Activated CD8-positive, alpha-beta memory T cell treated with anti-CD3 and anti-CD28 coated beads, Interleukin-2, amount 10 ng/mL, durations not matched to agents 7 days and 5 days (primary cell): Measurements from ENCODE around the gene GRB10. TPM values are rescaled to one million over a fixed set of nuclear protein-coding genes. Genes with fewer than 3 reads are reported as not detected.

Experiments
- ATAC-seq: fragments of 150-1000 bp; cut with Tn5 transposase; one replicate; pipeline ENCODE4 v1.10.0; 2021; ENCODE audit warnings: moderate library complexity
- CTCF ChIA-PET: fragments of 350-600 bp; sonication (Branson Sonifier 250); formaldehyde crosslinking; loops from one replicate; lab custom pipeline; 2021; ENCODE audit warnings: antibody characterized with exemption; lab: Charles Lee
- DNase-seq: peaks from one replicate; pipeline ENCODE4 v3.0.0-alpha.2; 2020
- H3K27ac Mint-ChIP-seq: one replicate; pipeline ENCODE4 v1.8.0; 2021; ENCODE audit warnings: mild to moderate bottlenecking, mixed read lengths
- H3K27me3 Mint-ChIP-seq: one replicate; pipeline ENCODE4 v1.8.0; 2021; ENCODE audit warnings: mixed read lengths
- H3K36me3 Mint-ChIP-seq: one replicate; pipeline ENCODE4 v1.8.0; 2021; ENCODE audit warnings: mild to moderate bottlenecking, mixed read lengths
- H3K4me1 Mint-ChIP-seq: one replicate; pipeline ENCODE4 v1.8.0; 2021; ENCODE audit warnings: mixed read lengths
- H3K4me3 Mint-ChIP-seq: one replicate; pipeline ENCODE4 v1.8.0; 2021; ENCODE audit warnings: mild to moderate bottlenecking, moderate library complexity, mixed read lengths
- H3K9me3 Mint-ChIP-seq: one replicate; pipeline ENCODE4 v1.8.0; 2022; ENCODE audit warnings: low read depth, mixed read lengths
- total RNA-seq, 2 experiments: library from RNA; stranded (reverse); gene quantifications; one replicate each; pipeline ENCODE4 v1.2.3, GENCODE V29; 2021

GRB10 gene
- total RNA-seq, 2 experiments from 2014 or later = 3.9 TPM

DNA sequence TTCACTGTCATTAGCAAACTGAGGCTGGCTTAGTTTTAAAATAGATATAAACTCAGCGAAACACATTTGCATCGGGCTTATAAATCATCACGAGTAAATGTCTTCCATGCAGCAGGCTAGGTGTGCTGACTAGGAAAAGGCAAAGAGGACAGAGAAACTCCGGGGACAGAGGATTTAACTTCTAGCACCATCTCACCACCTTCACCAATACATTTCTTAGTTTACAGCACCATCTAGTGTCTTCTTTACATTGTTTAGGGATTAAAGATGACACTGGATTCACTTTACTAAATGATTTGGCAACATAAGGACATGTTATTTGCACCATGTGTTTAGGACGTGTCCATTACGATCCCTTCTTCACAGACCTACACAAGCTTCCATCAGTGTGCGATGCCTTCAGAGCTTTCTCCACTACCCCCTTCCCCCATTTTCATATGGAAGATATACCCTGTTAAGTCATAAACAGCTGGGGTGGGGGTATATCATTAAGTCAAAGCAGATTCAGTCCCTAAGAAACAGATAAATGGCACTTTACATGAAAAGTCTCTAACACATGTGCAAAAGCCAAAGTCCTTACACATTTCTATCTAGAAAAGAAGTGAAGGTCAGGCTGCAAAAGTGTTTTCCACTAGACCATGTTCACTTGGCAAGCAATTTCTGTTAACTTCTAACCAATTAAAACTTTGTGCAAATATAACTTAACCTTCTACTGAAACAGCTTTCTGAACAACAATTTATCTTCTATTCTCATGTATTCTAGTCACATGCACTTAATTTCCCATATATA lies 103.3 kb downstream of the GRB10 start:
- ATAC-seq (peak; percentile 86), DNase-seq (no peak)
- Mint-ChIP-seq H3K9me3 (no peaks in the 10 kb centered on the region), H3K27me3 (peaks cover 41% of the 10 kb centered on the region), H3K36me3 (no peaks in the 10 kb centered on the region), H3K27ac (no peak overlapping the region), H3K4me1 (peaks cover 3% of the 10 kb centered on the region), H3K4me3 (no peak overlapping the region)
- CTCF ChIA-PET = interaction anchor here (0.8 to 8.2 kb wide), 24 partner anchors 10 to 586 kb away, joined by 3 to 77 read pairs (median 5); partner anchors contain the start of genes FIGNL1 and ZPBP

DNA sequence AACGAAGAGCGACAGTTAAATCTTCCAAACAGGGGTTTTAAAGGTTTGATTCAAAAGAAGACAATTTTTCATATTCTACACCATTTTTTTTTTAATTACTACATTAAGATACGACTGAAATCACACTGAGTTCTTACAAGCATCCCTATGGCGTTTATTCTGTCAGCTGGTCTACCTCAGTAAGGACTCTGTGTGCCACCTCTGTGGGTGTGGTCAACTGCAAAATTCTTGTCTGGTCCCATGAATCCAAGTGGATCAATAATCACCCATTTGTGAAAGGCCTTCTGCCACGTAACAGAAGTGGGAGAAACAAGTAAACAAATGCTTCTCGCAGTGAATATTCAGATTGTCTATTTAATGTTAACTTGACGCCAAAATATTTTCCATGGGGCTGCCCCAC lies 104.1 kb downstream of the GRB10 start:
- Mint-ChIP-seq H3K27ac (no peak overlapping the region), H3K36me3 (no peaks in the 10 kb centered on the region), H3K4me1 (peaks cover 4% of the 10 kb centered on the region), H3K9me3 (no peaks in the 10 kb centered on the region), H3K27me3 (peaks cover 38% of the 10 kb centered on the region), H3K4me3 (no peak overlapping the region)
- ATAC-seq (no peak), DNase-seq (no peak)
- CTCF ChIA-PET = interaction anchor here (1.0 to 8.2 kb wide), 17 partner anchors 9 to 585 kb away, joined by 3 to 77 read pairs (median 7); partner anchors contain the start of gene ZPBP

DNA sequence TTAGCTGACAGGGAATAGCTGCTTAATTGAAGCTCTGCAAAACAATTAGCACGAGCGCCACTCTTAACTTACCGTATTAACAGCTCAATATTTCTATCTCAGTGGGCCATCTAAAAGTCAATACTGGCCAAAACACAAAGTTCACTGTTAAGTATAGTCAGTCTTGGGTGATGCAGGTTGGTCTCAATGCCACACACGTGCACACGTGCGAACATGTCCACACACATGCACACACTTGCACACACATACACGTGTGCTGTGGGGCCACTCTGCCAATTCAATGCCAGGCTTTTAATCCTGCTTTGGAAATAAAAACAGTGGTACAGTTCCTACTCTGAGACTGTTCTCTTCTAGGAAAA lies 105.1 kb downstream of the GRB10 start:
- ATAC-seq (no peak), DNase-seq (no peak)
- H3K9me3 Mint-ChIP-seq = no peaks in the 10 kb centered on the region
- peaks cover 6% of the 10 kb centered on the region for H3K4me1 Mint-ChIP-seq
- H3K4me3 Mint-ChIP-seq = no peak overlapping the region
- H3K27ac Mint-ChIP-seq = no peak overlapping the region
- peaks cover 30% of the 10 kb centered on the region for H3K27me3 Mint-ChIP-seq
- CTCF ChIA-PET = interaction anchor here (0.8 to 8.2 kb wide), 6 partner anchors 10 to 464 kb away, joined by 3 to 77 read pairs (median 10); no protein-coding TSS in a partner anchor
- H3K36me3 Mint-ChIP-seq = no peaks in the 10 kb centered on the region

DNA sequence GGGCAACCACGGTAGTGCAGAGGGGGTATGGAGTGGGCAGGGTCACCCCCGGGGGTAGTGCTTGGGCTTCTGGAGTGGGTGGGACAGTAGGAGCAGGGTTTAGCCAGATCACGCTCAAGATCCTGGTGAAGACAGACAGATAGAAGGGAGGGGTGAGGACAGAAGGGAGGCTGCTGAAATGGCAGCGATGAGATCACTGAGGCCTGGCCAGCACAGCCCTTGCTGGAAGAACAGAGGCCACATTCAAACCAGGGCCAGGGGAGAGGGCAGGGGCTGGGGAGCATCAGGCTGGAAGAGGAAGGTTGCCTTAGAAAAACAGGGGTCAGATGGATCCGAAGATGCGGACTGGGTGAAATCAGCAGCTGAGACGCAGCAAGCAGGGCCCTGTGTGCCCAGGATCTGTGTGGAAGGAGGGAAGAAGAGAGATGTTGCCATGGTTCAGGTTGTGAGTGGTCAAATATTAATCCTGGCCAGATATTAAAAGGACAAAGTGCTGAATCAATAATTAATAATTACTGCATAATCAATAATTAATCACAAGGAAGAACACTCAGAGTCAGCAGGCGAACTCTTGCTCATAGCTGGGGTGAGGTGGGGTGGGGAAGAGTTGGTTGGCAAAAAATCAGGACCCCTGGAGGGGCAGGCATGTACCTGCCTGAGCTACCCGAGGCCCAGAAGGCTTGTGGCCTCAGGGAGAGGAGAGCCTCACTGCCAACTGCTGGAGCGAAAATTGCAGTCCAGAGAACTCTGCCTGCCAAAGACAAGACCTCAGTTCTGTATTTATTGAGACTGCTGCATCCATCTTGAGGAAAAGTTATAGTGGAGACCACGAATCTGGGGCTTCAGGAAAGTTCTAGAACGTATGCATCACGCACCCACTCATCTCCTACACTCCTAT lies 105.7 kb downstream of the GRB10 start:
- H3K4me1 Mint-ChIP-seq = peaks cover 8% of the 10 kb centered on the region
- CTCF ChIA-PET = interaction anchor here (0.8 to 8.2 kb wide), 7 partner anchors 9 to 464 kb away, joined by 3 to 77 read pairs (median 6); no protein-coding TSS in a partner anchor
- H3K27me3 Mint-ChIP-seq = peaks cover 26% of the 10 kb centered on the region
- H3K9me3 Mint-ChIP-seq = no peaks in the 10 kb centered on the region
- H3K27ac Mint-ChIP-seq = no peak overlapping the region
- no peak overlapping the region for H3K4me3 Mint-ChIP-seq
- no peaks in the 10 kb centered on the region for H3K36me3 Mint-ChIP-seq
- DNase-seq (peak; percentile 35), ATAC-seq (no peak)

DNA sequence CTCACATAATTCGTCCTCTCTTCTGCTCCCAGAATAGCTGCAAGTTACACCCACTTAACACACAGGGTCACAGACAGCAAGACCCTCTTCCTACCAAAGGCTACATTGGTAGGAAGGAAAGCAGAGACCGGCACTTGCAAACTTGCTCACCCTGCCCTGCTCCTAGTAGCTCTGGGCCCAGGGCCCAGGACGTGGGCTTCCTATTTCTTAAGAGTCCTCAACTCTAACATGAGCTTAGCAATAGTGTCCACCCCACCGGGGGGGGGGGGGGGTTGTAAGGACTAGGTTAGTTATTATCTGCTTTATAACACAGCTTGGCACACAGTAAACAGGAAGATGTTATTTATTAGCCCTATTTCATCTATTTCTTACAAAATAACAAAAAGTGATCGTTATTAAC lies 106.6 kb downstream of the GRB10 start:
- no peak for ATAC-seq
- peaks cover 20% of the 10 kb centered on the region for H3K27me3 Mint-ChIP-seq
- peaks cover 8% of the 10 kb centered on the region for H3K4me1 Mint-ChIP-seq
- H3K4me3 Mint-ChIP-seq = no peak overlapping the region
- H3K9me3 Mint-ChIP-seq = no peaks in the 10 kb centered on the region
- DNase-seq = no peak
- CTCF ChIA-PET = interaction anchor here (0.8 to 8.2 kb wide), 7 partner anchors 9 to 209 kb away, joined by 3 to 77 read pairs (median 4); no protein-coding TSS in a partner anchor
- H3K27ac Mint-ChIP-seq = no peak overlapping the region
- H3K36me3 Mint-ChIP-seq = no peaks in the 10 kb centered on the region

DNA sequence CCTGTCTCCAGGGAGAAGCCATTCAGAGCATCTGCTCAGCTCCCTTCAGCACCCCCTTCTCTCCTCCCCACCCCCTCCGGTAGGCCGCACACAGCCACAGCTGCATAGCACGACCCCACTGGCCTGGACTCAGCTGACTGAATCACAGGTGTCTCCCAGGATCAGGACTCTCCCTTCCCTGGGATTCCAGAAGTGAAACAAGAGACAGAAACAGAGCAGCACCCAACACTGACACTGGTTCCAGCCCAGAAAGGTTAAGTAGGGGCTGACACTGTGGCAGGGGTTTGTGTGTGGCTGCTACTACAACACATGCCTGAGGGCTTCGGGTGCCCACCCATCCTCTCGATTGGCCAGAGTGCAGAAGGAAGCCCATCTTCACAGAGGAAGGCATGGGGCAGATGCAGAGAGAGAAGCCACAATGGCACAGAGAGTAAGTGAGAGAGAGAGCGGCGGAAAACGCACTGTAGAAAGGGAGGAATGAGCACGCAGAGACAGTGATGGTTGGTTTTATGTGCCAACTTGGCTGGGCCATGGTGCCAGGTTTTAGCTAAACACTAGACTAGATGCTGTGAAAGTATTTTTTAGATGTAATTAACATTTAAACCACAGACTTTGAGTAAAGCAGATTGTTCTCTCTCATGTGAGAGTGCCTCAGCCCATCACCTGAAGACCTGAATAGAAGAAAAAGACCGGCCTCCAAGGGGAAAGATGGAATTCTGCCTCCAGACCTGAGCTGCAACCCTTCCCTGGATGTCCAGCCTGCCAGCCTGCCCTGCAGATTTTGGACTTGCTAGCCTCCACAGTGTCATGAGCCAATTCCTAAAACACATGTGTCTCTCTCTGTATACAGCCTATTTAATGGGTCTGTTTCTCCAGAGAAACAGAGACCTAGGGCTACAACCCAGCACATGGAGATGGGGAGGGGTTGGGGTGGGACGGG lies 107.5 kb downstream of the GRB10 start:
- no peak overlapping the region for H3K4me3 Mint-ChIP-seq
- peaks cover 17% of the 10 kb centered on the region for H3K27me3 Mint-ChIP-seq
- DNase-seq (no peak), ATAC-seq (no peak)
- peaks cover 3% of the 10 kb centered on the region for H3K36me3 Mint-ChIP-seq
- CTCF ChIA-PET = interaction anchor here (1.1 to 8.2 kb wide), 6 partner anchors 8 to 208 kb away, joined by 3 to 77 read pairs (median 5); no protein-coding TSS in a partner anchor
- H3K27ac Mint-ChIP-seq = no peak overlapping the region
- peaks cover 2% of the 10 kb centered on the region for H3K9me3 Mint-ChIP-seq
- H3K4me1 Mint-ChIP-seq = peaks cover 8% of the 10 kb centered on the region

DNA sequence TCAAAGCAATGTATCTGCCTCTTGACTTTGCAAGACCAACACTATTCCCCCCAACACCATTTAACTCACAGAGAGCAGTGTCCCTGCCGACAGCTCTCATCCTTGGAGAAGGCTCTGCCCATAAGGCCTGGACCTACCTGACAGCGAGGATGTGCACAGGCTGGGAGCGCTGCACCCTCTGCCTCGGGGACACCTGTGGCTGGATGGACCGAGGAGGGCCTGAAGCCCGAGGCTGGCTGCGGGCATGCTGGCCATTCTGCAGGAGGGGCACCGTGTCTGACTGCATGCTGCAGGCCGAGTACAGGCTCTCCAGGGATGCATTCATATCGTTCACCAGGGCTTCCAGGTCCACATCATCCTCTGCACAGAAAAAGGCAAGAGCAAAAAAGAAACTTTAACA lies 108.4 kb downstream of the GRB10 start:
- H3K36me3 Mint-ChIP-seq = peaks cover 6% of the 10 kb centered on the region
- ATAC-seq (no peak), DNase-seq (no peak)

DNA sequence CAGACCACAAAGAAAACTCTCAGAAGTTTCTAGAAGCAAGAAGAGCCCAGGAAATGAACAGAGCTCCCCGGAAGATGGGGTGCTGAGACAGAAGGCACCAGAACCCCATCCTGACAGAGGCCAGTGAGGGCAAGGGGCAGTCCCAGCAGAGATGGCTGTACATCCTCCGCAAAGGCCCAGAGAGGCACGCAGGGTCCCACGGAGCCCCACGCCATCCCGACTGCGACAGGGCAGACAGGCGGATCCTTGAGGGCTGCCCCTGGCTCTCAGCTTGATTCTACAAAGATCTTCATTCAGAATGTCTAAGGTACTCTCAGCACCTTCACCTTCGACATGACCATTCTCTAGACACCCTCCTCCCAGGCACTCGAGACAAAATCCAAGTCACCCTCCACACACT lies 109.6 kb downstream of the GRB10 start:
- peaks cover 9% of the 10 kb centered on the region for H3K27me3 Mint-ChIP-seq
- no peak overlapping the region for H3K4me3 Mint-ChIP-seq
- peaks cover 5% of the 10 kb centered on the region for H3K4me1 Mint-ChIP-seq
- ATAC-seq = no peak
- no peak for DNase-seq
- peaks cover 7% of the 10 kb centered on the region for H3K36me3 Mint-ChIP-seq
- no peak overlapping the region for H3K27ac Mint-ChIP-seq
- CTCF ChIA-PET = interaction anchor here (0.9 to 2.6 kb wide), 4 partner anchors 57 to 488 kb away, joined by 3 to 11 read pairs (median 3); no protein-coding TSS in a partner anchor
- peaks cover 5% of the 10 kb centered on the region for H3K9me3 Mint-ChIP-seq

More for the DNA sequence above, 108.4 kb downstream of the GRB10 start:
- Mint-ChIP-seq H3K9me3 (peaks cover 5% of the 10 kb centered on the region), H3K4me3 (no peak overlapping the region), H3K27ac (no peak overlapping the region), H3K27me3 (peaks cover 11% of the 10 kb centered on the region), H3K4me1 (peaks cover 8% of the 10 kb centered on the region)
- CTCF ChIA-PET = interaction anchor here (1.7 to 8.2 kb wide), 2 partner anchors 65 to 207 kb away, joined by 4 to 77 read pairs; no protein-coding TSS in a partner anchor

DNA sequence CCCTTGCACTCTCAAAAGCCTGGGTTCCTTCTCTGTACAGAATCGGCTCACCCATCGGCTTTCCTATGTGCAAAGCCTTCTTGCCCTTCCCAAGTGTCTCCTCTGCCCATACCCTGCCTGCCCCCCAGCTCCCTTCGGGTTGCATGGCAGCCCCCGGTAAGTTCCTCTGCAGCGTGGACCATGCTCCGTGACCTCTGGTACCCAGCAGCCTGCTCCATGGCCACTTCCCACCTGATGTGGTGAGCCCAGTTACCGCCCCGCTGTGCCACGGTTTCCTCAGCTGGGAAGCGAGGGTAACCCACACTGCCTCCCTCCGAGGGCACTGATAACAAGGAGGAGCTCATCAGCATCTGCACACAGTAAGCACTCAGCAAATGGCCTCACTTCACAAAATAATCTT lies 110.7 kb downstream of the GRB10 start:
- no peak for ATAC-seq
- CTCF ChIA-PET = interaction anchor here (2.6 kb wide), 1 partner anchor 204 kb away, joined by 11 read pairs; no protein-coding TSS in a partner anchor
- peaks cover 5% of the 10 kb centered on the region for H3K9me3 Mint-ChIP-seq
- H3K4me3 Mint-ChIP-seq = no peak overlapping the region
- peaks cover 7% of the 10 kb centered on the region for H3K36me3 Mint-ChIP-seq
- no peak for DNase-seq
- no peak overlapping the region for H3K27ac Mint-ChIP-seq
- peaks cover 9% of the 10 kb centered on the region for H3K27me3 Mint-ChIP-seq
- peaks cover 11% of the 10 kb centered on the region for H3K4me1 Mint-ChIP-seq

DNA sequence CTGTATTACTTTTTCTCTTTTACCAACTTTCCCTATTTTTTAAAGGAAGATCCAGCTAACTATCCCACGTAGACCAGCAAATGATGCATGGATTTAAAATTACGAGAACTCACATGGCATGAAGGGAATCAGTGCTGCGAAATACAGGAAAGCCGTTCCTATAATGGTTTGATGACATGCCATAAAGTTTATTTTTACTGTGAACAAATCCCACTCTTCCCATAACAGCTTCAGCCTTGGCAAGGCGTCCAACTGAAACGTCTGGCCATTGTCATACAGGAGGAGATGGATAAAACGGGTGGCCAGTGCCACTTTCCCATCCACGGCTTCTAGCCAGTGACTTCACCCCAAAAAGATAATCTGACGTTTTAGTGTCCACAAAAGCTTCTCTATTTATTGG lies 111.3 kb downstream of the GRB10 start:
- peaks cover 7% of the 10 kb centered on the region for H3K36me3 Mint-ChIP-seq
- CTCF ChIA-PET = interaction anchor here (2.6 kb wide), 1 partner anchor 203 kb away, joined by 11 read pairs; no protein-coding TSS in a partner anchor
- no peak overlapping the region for H3K4me3 Mint-ChIP-seq
- DNase-seq = no peak
- no peak for ATAC-seq
- peaks cover 13% of the 10 kb centered on the region for H3K4me1 Mint-ChIP-seq
- H3K27me3 Mint-ChIP-seq = peaks cover 9% of the 10 kb centered on the region
- peaks cover 5% of the 10 kb centered on the region for H3K9me3 Mint-ChIP-seq
- no peak overlapping the region for H3K27ac Mint-ChIP-seq

DNA sequence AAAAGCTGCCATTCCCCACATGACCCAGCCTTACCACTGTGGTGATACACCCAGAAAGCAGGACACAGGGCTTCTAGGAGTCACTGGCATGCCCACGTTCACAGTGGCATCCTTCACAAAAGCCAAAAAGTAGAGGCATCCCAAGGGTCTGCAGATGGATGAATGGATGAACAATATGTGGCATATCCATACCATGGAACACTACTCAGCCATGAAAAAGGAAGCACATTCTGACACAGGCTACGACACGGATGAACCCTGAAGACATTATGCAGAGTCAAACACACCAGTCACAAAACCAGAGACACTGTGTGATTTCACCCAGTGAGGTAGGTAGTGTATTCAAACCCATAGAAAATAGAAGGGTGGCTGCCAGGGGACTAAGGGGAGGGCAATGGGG lies 112.8 kb downstream of the GRB10 start:
- Mint-ChIP-seq H3K4me3 (no peak overlapping the region), H3K27me3 (peaks cover 9% of the 10 kb centered on the region), H3K27ac (no peak overlapping the region), H3K36me3 (peaks cover 7% of the 10 kb centered on the region), H3K4me1 (peaks cover 27% of the 10 kb centered on the region), H3K9me3 (peaks cover 5% of the 10 kb centered on the region)
- DNase-seq (no peak), ATAC-seq (no peak)
- CTCF ChIA-PET = interaction anchor here (1.2 kb wide), 1 partner anchor 9 kb away, joined by 3 read pairs; no protein-coding TSS in a partner anchor

DNA sequence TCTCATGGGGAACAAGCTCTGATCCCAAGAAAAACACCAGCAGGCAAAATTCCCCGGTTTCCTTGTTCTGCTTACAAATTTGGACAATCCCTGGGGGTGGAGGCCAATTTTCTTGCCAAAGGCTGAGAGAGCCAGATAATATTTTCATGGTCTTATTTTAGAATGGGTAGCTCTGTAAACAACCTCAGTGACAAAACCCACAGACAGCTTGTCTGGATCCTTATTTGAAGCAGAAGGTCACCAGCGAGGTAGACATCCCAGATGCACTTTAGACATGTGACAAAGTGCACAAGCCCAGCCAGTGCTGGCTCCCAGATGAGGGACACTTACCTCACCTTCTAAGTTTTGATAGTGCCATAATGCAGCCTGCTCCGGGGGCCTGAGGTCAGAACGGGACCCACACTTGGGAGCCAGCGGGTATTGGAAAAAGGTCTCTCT lies 114.9 kb downstream of the GRB10 start:
- H3K4me3 Mint-ChIP-seq = no peak overlapping the region
- H3K4me1 Mint-ChIP-seq = peaks cover 44% of the 10 kb centered on the region
- peaks cover 9% of the 10 kb centered on the region for H3K27me3 Mint-ChIP-seq
- H3K36me3 Mint-ChIP-seq = peaks cover 7% of the 10 kb centered on the region
- CTCF ChIA-PET = interaction anchor here (1.2 to 1.3 kb wide), 2 partner anchors 8 to 10 kb away, joined by 3 to 5 read pairs; no protein-coding TSS in a partner anchor
- H3K9me3 Mint-ChIP-seq = peaks cover 5% of the 10 kb centered on the region
- no peak overlapping the region for H3K27ac Mint-ChIP-seq
- DNase-seq (no peak), ATAC-seq (no peak)
